Measurements from ENCODE around the gene SEL1L. TPM values are rescaled to one million over a fixed set of nuclear protein-coding genes. Genes with fewer than 3 reads are reported as not detected.
"Not testable (repeated sequence)": the region's sequence is repeated elsewhere in the genome, so short reads cannot be mapped to it uniquely, and the experiment has no call there.

SEL1L gene
- total RNA-seq, 2 experiments from 2014 or later: 46.4 to 55.4 TPM

DNA sequence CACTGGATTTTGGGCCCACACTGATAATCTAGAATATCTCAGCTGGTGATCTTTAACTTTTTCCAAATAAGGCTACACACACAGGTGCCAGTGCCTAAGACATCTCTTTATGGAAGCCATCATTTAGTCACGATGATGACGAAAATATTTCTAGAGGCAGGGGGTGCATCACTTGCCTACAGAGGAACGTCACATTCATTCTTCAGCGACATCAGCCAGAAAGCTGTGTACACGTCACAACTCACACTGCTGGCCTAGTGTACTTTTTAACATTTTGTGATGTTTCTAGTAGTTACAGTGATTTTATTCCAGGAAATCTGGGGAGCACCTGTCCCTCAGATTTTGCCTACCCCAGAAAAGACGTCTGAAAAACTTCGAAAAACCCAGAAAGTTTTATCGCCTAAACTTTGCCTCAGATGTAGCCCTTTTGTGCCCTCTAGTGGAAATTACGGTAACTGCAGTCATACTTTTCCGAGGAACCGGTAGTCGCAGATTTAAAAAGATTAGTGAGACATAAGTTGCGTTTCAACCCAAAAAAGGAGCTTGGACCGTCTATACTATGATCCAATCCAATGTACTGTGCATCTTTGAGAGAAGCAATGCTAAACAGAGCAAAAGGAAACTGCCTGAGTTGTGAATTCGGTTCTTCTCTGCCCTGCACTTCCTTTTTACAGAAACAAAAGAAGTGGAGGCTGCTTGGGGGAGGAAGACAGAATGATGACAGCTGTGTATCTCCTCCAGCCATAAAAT is 69.2 kb downstream of the SEL1L start:
- ATAC-seq (peak; percentile 78), DNase-seq (peak; percentile 70)
- intact Hi-C loops (cut with micrococcal nuclease): loop anchor here (10.0 kb wide), 1 partner anchor 510 kb away; the partner anchor contains the start of gene TSHR
- ChIA-PET POLR2A (interaction anchor here (0.6 to 1.3 kb wide), 3 partner anchors 8 to 243 kb away, joined by 3 to 4 read pairs (median 3); no protein-coding TSS in a partner anchor), CTCF (interaction anchor here (0.6 to 3.5 kb wide), 40 partner anchors 9 to 522 kb away, joined by 3 to 50 read pairs (median 4); partner anchors contain the start of genes GTF2A1, SEL1L and TSHR)
- peaks cover 6% of the 10 kb centered on the region for H3K4me1 Mint-ChIP-seq (ENCODE audit: low read depth)
- no peaks in the 10 kb centered on the region for H3K36me3 Mint-ChIP-seq (ENCODE audit: low read depth)
- H3K27me3 Mint-ChIP-seq: no peaks in the 10 kb centered on the region
- H3K9me3 Mint-ChIP-seq: no peaks in the 10 kb centered on the region
- peak; percentile 81 for TF ChIP-seq CTCF (IDR thresholded peaks at IDR 0.05)
- H3K4me3 Mint-ChIP-seq: peak overlapping the region; percentile 77
- peak overlapping the region; percentile 85 for H3K27ac Mint-ChIP-seq

DNA sequence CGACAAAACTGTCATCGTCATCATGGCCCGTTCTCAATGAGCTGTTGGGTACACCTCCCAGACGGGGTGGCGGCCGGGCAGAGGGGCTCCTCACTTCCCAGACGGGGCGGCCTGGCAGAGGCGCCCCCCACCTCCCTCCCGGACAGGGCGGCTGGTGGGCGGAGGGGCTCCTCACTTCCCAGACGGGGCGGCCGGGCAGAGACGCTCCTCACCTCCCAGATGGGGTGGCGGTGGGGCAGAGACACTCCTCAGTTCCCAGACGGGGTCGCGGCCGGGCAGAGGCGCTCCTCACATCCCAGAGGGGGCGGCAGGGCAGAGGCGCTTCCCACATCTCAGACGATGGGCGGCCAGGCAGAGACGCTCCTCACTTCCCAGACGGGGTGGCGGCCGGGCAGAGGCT is 71.3 kb downstream of the SEL1L start:
- CTCF ChIA-PET; H3K9me3 Mint-ChIP-seq; POLR2A ChIA-PET; H3K27ac Mint-ChIP-seq; H3K36me3 Mint-ChIP-seq (ENCODE audit: low read depth); H3K4me3 Mint-ChIP-seq; H3K27me3 Mint-ChIP-seq; DNase-seq; ATAC-seq; H3K4me1 Mint-ChIP-seq (ENCODE audit: low read depth): not testable (repeated sequence)
- intact Hi-C loops (cut with micrococcal nuclease): loop anchor here (10.0 kb wide), 1 partner anchor 508 kb away; the partner anchor contains the start of gene TSHR

- TF ChIP-seq CTCF (IDR thresholded peaks at IDR 0.05): no peak
- ChIA-PET CTCF (interaction anchor here (0.6 kb wide), 1 partner anchor 13 kb away, joined by 5 read pairs; no protein-coding TSS in a partner anchor), POLR2A (no interaction called here)
- H3K4me3 Mint-ChIP-seq: no peak overlapping the region
- no peaks in the 10 kb centered on the region for H3K36me3 Mint-ChIP-seq (ENCODE audit: low read depth)
- H3K4me1 Mint-ChIP-seq (ENCODE audit: low read depth): peaks cover 8% of the 10 kb centered on the region
- H3K27ac Mint-ChIP-seq: no peak overlapping the region
- no peak for ATAC-seq
- intact Hi-C loops (cut with micrococcal nuclease): loop anchor here (10.0 kb wide), 1 partner anchor 505 kb away; the partner anchor contains the start of gene TSHR
- H3K27me3 Mint-ChIP-seq: no peaks in the 10 kb centered on the region
- DNase-seq: no peak
- H3K9me3 Mint-ChIP-seq: no peaks in the 10 kb centered on the region
These were observed 73.7 kb downstream of the SEL1L start for GRCh38 chr14:81459912-81460311.

- DNase-seq (no peak), ATAC-seq (peak; percentile 45)
- Mint-ChIP-seq H3K9me3 (no peaks in the 10 kb centered on the region), H3K27ac (no peak overlapping the region), H3K36me3 (ENCODE audit: low read depth) (no peaks in the 10 kb centered on the region), H3K4me1 (ENCODE audit: low read depth) (peaks cover 2% of the 10 kb centered on the region), H3K27me3 (no peaks in the 10 kb centered on the region), H3K4me3 (no peak overlapping the region)
- POLR2A ChIA-PET: no interaction called here
- intact Hi-C loops (cut with micrococcal nuclease): no loop called here
- CTCF ChIA-PET: interaction anchor here (0.9 kb wide), 1 partner anchor 189 kb away, joined by 3 read pairs; no protein-coding TSS in a partner anchor
- TF ChIP-seq CTCF (IDR thresholded peaks at IDR 0.05): no peak
These were observed 75.3 kb downstream of the SEL1L start for GRCh38 chr14:81458352-81458751.

- ChIA-PET POLR2A (interaction anchor here (0.6 to 0.7 kb wide), 2 partner anchors 29 to 138 kb away, joined by 3 read pairs; no protein-coding TSS in a partner anchor), CTCF (interaction anchor here (1.3 to 7.5 kb wide), 4 partner anchors 9 to 185 kb away, joined by 4 to 82 read pairs (median 27); no protein-coding TSS in a partner anchor)
- Mint-ChIP-seq H3K4me3 (no peak overlapping the region), H3K9me3 (no peaks in the 10 kb centered on the region), H3K27me3 (no peaks in the 10 kb centered on the region), H3K36me3 (ENCODE audit: low read depth) (no peaks in the 10 kb centered on the region), H3K27ac (no peak overlapping the region), H3K4me1 (ENCODE audit: low read depth) (peaks cover 10% of the 10 kb centered on the region)
- no peak for TF ChIP-seq CTCF (IDR thresholded peaks at IDR 0.05)
- DNase-seq (no peak), ATAC-seq (no peak)
- intact Hi-C loops (cut with micrococcal nuclease): no loop called here
These were observed 78.3 kb downstream of the SEL1L start for GRCh38 chr14:81455390-81455789.

All from activated CD8-positive, alpha-beta T cell treated with anti-CD3 and anti-CD28 coated beads for 36 hours (primary cell).